Endodermal cell (in vitro differentiated cells): Measurements from ENCODE around the gene PTGIR. TPM values are rescaled to one million over a fixed set of nuclear protein-coding genes. Genes with fewer than 3 reads are reported as not detected.

Experiments
- DNase-seq: peaks from one replicate; pipeline ENCODE4 v3.0.0-alpha.2; 2017
- H3K27ac ChIP-seq: 2 replicates; pipeline ENCODE4 v1.5.1; 2013; ENCODE audit warnings: mild to moderate bottlenecking, low read depth, low read length, moderate library complexity
- H3K27me3 ChIP-seq: 2 replicates; pipeline ENCODE4 v1.6.1; 2013; ENCODE audit warnings: mild to moderate bottlenecking, low read length, moderate library complexity; ENCODE audit not compliant: insufficient read depth, control insufficient read depth, poor library complexity, severe bottlenecking
- H3K36me3 ChIP-seq: 2 replicates; pipeline ENCODE4 v1.7.0; 2013; ENCODE audit warnings: mild to moderate bottlenecking, low read length, moderate library complexity; ENCODE audit not compliant: control insufficient read depth, insufficient read depth
- H3K4me1 ChIP-seq: one replicate; pipeline ENCODE4 v1.7.0; 2013; ENCODE audit warnings: low read length; ENCODE audit not compliant: control insufficient read depth, insufficient read depth
- H3K4me3 ChIP-seq: 2 replicates; pipeline ENCODE4 v1.5.1; 2013; ENCODE audit warnings: mild to moderate bottlenecking, low read length, moderate library complexity
- H3K9ac ChIP-seq: 2 replicates; pipeline ENCODE4 v1.6.1; 2013; ENCODE audit warnings: mild to moderate bottlenecking, low read length, moderate library complexity; ENCODE audit not compliant: poor library complexity, severe bottlenecking; ENCODE audit errors: extremely low read depth
- H3K9me3 ChIP-seq: 2 replicates; pipeline ENCODE4 v1.6.1; 2013; ENCODE audit warnings: mild to moderate bottlenecking, low read length, moderate library complexity; ENCODE audit not compliant: control insufficient read depth
- H3K27ac Mint-ChIP-seq: 2 replicates; pipeline ENCODE4 v1.8.0; 2020; ENCODE audit warnings: mixed read lengths
- H3K27me3 Mint-ChIP-seq: 2 replicates; pipeline ENCODE4 v1.8.0; 2021; ENCODE audit warnings: mild to moderate bottlenecking, mixed read lengths; ENCODE audit not compliant: insufficient read depth
- H3K36me3 Mint-ChIP-seq: 2 replicates; pipeline ENCODE4 v1.8.0; 2020; ENCODE audit warnings: low read depth, mixed read lengths
- H3K4me1 Mint-ChIP-seq: 2 replicates; pipeline ENCODE4 v1.8.0; 2020; ENCODE audit warnings: mixed read lengths
- H3K4me3 Mint-ChIP-seq: 2 replicates; pipeline ENCODE4 v1.8.0; 2020; ENCODE audit warnings: mild to moderate bottlenecking, moderate library complexity, mixed read lengths
- H3K9me3 Mint-ChIP-seq: 2 replicates; pipeline ENCODE4 v1.8.0; 2020; ENCODE audit warnings: mild to moderate bottlenecking, mixed read lengths
- CTCF ChIP-seq: fragments of 200-600 bp; sonication (generic); conservative IDR thresholded peaks from 2 replicates; pipeline ENCODE4 v1.5.0; 2021; ENCODE audit warnings: antibody characterized with exemption, mild to moderate bottlenecking
- WGBS, 2 experiments: methylation state at CpG; one replicate each; pipeline versions ENCODE4 v1.1.5 to v1.1.7; 2013; ENCODE audit warnings: missing lambda C conversion rate in 2 of 2, mixed read lengths in 1 of 2; ENCODE audit not compliant: insufficient coverage in 1 of 2, insufficient read length in 1 of 2; 5-methylcytosine and 5-hydroxymethylcytosine counted together
- long read RNA-seq, 4 experiments: library from polyadenylated mRNA in 2 of 4; library from RNA in 1 of 4; library from capped mRNA in 1 of 4; stranded (forward) in 3 of 4; unstranded in 1 of 4; transcript quantifications; one replicate each; pipeline ENCODE4 v2.0.0, GENCODE V29; 2020 to 2021; ENCODE audit warnings: inconsistent platforms in 1 of 4
- polyA plus RNA-seq, 2 experiments: library from polyadenylated mRNA; stranded (reverse); fragments of 50-300 nt; gene quantifications; one replicate each; pipeline ENCODE4 v1.2.3, GENCODE V29; 2013
- total RNA-seq, 2 donors: library from RNA; stranded (reverse); fragmentation: NEBNext Ultra II Directional in 1 of 2; extraction: Animal tissue kit (Norgen Biotek cat#: 25700) in 1 of 2; gene quantifications; 2 replicates in 1 of 2; 3 replicates in 1 of 2; pipeline ENCODE4 v1.2.1, GENCODE V29; 2021

Gene PTGIR
- not detected for total RNA-seq
- polyA plus RNA-seq (2013, experiment 1 of 2), result not detected
- polyA plus RNA-seq (2013, experiment 2 of 2), result not detected
- long read RNA-seq, experiment 1, result 0 reads
- long read RNA-seq, experiment 2, result 0 reads
- long read RNA-seq, experiment 3, result 0 reads
- long read RNA-seq, experiment 4, result 0 reads

- H3K9ac ChIP-seq, result no peak within 1 kb of the TSS
- H3K4me3 Mint-ChIP-seq, result no peak within 1 kb of the TSS
- no peaks in the 10 kb centered on the region for H3K9me3 Mint-ChIP-seq
- no peak within 1 kb of the TSS for H3K27ac Mint-ChIP-seq
- H3K36me3 Mint-ChIP-seq, result no peaks in the 10 kb centered on the region
- H3K27me3 Mint-ChIP-seq, result peaks cover 16% of the 10 kb centered on the region
- H3K27ac ChIP-seq, result no peak within 1 kb of the TSS
- no peak within 1 kb of the TSS for H3K4me3 ChIP-seq
- H3K9me3 ChIP-seq, result no peaks in the 10 kb centered on the region
- no peaks in the 10 kb centered on the region for H3K4me1 Mint-ChIP-seq
- DNase-seq, result no peak
- no peak for TF ChIP-seq CTCF
- WGBS, 2 experiments, result 80 to 82% methylated on average over 9 to 13 of the region's 13 CpGs
- H3K36me3 ChIP-seq, result no peaks in the 10 kb centered on the region
- H3K4me1 ChIP-seq, result no peaks in the 10 kb centered on the region
- no peaks in the 10 kb centered on the region for H3K27me3 ChIP-seq
These were observed at the start of gene PTGIR for GRCh38 chr19:46624958-46625661. Gene PTGIR (minus strand): TSS chr19:46625089. CDS start chr19:46624225, 864 bp downstream.

DNA sequence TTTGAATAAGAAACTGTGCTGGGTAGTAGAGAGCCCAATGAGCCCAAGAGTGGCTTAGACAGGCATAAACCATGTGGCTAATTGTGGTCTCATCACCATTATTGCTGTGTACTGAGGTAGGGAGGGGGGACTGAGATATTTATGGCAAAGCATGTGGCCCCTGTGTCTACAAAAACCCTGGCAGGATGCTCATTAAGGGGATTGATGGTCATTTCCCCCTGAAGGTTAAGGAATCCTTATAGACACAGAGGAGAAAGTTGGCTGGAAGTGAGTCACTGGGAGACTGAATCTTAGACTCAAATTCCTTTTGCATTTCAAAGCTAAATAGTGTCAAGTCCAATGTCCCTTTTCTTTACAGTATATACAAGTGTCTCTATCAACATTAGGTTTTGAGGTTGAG is 45.9 kb upstream of the PTGIR start:
- H3K27ac ChIP-seq, result no peak overlapping the region
- peaks cover 2% of the 10 kb centered on the region for H3K27me3 Mint-ChIP-seq
- no peak overlapping the region for H3K4me3 Mint-ChIP-seq
- H3K9me3 Mint-ChIP-seq, result peaks cover 2% of the 10 kb centered on the region
- no peak overlapping the region for H3K27ac Mint-ChIP-seq
- H3K4me3 ChIP-seq, result no peak overlapping the region
- DNase-seq, result no peak
- H3K36me3 ChIP-seq, result peaks cover 32% of the 10 kb centered on the region
- no peaks in the 10 kb centered on the region for H3K27me3 ChIP-seq
- H3K9me3 ChIP-seq, result no peaks in the 10 kb centered on the region
- H3K9ac ChIP-seq, result no peak overlapping the region
- TF ChIP-seq CTCF, result no peak
- H3K4me1 Mint-ChIP-seq, result no peaks in the 10 kb centered on the region
- no peaks in the 10 kb centered on the region for H3K4me1 ChIP-seq
- H3K36me3 Mint-ChIP-seq, result peaks cover 33% of the 10 kb centered on the region

GRCh38 chr19:46668662-46669061 is 43.8 kb upstream of the PTGIR start:
- H3K27ac ChIP-seq, result no peak overlapping the region
- DNase-seq, result no peak
- Mint-ChIP-seq H3K4me3 (no peak overlapping the region), H3K27ac (no peak overlapping the region), H3K4me1 (no peaks in the 10 kb centered on the region), H3K36me3 (peaks cover 14% of the 10 kb centered on the region), H3K9me3 (peaks cover 2% of the 10 kb centered on the region), H3K27me3 (peaks cover 9% of the 10 kb centered on the region)
- no peak overlapping the region for H3K9ac ChIP-seq
- peaks cover 13% of the 10 kb centered on the region for H3K36me3 ChIP-seq
- TF ChIP-seq CTCF, result no peak
- WGBS, 2 experiments, result 90 to 95% methylated on average over 3 of the region's 3 CpGs
- H3K9me3 ChIP-seq, result no peaks in the 10 kb centered on the region
- H3K4me3 ChIP-seq, result no peak overlapping the region
- H3K4me1 ChIP-seq, result no peaks in the 10 kb centered on the region
- H3K27me3 ChIP-seq, result no peaks in the 10 kb centered on the region
